GM18505 (cell line): ENCODE data around the gene ELF2.
"Not testable (repeated sequence)": the region's sequence is repeated elsewhere in the genome, so short reads cannot be mapped to it uniquely, and the experiment has no call there.

Experiments
- ATAC-seq: cut with Tn5 transposase; IDR thresholded peaks from one replicate; pipeline ENCODE4 v1.9.1; 2021; ENCODE audit not compliant: unreplicated experiment
- POLR2A ChIP-seq: IDR thresholded peaks from 4 replicates; pipeline ENCODE4 v1.6.1; 2011; ENCODE audit warnings: borderline replicate concordance; ENCODE audit not compliant: insufficient read depth, insufficient read length; ENCODE audit errors: extremely low read depth

The ELF2 gene

DNA sequence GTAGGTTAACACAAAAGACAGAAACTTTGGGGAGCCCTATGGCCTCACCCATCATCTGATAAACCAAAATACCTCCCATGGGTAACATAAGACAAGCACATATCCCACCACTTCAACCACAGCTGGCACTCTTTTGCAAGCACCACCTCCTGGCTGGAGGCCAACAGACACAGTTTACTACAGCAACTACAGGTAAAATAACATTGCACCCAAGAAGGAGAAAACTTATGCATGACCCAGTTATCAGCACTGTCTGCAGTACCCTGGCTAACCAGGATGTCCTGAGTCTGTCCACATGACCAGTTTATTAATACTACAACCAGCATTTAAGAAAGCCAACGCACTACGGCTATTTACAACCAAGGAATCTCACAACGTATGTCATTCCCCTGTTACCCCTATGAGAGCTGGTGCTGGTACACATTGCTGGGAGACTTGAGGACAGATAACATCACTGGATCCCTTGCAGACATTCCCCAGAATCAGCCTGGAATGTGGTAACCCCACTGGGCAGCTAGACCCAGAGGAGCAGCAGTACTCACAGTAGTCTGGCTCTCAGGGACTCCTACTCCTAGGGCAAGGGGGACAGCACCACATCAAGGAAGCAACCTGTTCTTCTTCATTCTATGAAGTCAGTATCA lies 32.0 kb downstream of the ELF2 start:
- no peak for ATAC-seq
- no peak for TF ChIP-seq POLR2A

DNA sequence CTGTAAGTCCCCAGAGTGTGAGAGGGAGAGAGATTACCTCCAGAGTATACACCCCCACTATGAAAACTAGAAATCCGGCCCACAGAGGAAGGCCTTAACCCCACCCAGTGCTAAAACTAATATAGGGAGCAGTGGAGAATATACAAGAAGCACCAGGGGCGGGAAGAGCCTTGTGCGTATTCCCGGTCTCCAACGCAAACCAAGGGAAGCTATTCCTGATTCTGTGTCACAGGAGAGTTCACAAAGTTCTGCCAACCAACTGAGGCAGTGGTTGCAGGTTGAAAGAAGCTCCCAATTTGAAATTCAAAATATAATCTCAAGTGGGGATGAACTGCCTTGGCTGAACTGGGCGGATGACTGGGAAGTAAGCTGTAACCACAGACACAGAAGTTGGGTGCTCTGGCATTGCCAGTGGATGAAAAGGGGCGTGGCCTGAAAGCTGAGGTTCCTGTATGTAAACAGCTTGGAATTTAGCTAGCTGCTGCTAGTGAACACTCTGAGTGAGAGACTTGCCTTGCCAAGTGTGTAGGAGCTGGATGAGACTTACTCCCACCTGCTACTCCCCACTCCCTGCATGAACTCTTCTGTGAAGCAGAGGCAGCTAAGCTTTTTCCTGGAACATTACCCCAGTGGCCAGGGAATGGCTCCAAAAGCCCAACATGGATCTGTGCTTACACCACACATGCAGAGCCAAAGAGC lies 32.7 kb downstream of the ELF2 start:
- ATAC-seq: no peak
- TF ChIP-seq POLR2A: no peak

DNA sequence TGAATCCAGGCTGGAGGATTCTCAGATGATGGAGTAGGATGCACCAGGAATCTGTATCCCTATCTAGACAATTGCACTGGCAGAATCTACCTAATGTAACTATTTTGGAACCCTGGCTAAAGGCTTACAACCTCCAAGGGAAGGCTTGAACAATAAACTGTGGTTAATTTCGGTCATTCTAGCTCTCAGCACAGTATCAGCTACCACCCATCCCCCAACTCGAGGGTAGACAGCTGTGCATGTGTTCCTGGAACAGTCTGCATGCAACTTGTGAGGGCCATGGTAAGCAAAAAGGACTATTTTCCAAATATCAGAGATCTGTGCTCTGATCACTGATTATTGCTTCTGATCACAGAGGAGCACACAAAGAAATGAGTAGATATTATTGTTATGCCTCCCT lies 34.0 kb downstream of the ELF2 start:
- ATAC-seq: no peak
- TF ChIP-seq POLR2A: no peak

DNA sequence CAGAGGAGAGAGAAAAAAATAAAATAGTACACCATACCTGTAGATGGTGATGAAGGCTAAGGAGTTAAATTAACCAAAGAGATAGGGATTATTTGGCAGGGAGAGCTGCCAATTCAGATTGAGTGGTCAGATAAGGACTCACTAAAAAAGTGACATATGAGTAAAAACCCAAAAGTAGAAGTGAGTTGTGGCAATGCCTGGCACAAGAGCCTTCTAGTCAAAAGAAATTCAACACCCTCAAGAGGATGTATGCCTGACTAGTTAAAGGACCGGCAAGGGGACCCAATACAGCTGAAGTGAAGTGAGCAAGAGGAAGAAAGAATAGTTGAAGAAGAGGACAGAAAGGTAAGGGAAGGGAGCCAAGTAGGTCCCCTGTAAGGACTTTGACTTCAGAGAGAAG lies 34.9 kb downstream of the ELF2 start:
- no peak for TF ChIP-seq POLR2A
- peak; percentile 91 for ATAC-seq

DNA sequence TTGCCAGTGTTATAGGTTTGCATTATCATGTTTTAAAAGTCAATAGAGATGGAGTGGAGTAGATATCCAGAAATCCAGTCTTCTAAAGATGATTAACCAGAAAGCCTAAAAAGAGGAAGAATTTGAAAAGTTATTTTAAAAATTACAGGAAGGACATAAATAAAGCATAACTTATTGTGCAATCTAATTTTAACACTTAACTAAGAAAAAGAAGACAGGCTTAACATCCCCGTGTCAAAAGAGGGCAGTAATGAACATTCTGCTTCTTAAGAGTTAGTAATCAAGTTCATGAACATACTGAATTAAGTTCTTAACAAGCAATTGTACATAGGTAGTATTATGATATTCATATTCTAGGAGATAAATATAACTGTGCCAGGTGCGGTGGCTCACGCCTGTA lies 39.3 kb downstream of the ELF2 start:
- TF ChIP-seq POLR2A: no peak
- no peak for ATAC-seq

DNA sequence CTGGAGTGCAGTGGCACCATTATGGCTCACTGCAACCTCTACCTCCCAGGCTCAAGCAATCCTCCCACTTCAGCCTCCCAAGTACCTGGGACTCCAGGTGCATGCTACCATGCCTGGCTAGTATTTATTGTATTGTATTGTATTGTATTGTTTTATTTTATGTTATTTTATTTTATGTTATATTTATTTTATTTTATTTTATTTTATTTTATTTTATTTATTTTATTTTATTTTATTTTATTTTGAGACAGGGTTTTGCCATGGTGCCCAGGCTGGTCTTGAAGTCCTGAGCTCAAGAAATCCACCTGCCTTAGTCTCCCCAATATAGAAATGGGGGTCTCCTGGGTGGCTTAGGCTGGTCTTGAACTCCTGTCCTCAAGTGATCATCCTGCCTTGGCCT lies 42.6 kb downstream of the ELF2 start:
- ATAC-seq: no peak
- no peak for TF ChIP-seq POLR2A

DNA sequence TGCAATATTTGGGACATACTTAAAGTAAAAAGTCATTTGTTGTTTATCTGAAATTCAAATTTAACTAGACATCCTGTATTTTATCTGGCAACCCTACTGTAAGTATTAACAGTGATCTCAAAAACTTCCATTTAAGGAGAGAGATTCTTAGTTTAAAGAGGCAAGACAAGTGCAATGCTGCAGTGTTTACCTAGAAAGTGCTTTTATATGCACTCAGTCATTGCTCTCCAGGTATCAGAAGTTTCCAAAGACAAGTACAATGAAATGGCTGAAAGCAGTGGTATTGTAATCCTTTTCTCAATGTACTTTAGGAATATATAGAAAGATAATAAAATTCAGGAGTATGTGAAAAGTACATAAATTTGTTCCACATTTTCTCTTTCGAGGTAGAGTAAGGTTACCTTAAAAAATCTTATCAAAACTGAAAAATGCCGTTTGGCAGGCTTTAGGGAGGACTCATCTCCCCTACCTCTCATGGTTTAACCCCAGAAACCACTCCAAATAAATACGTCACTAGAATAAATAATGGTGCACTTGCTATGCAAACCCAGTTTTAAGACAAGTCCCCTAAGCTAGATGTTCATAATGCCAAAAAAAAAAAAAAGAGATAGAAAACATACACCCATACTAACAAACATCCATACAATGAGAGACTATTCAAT lies 45.7 kb downstream of the ELF2 start:
- no peak for ATAC-seq
- TF ChIP-seq POLR2A: no peak

DNA sequence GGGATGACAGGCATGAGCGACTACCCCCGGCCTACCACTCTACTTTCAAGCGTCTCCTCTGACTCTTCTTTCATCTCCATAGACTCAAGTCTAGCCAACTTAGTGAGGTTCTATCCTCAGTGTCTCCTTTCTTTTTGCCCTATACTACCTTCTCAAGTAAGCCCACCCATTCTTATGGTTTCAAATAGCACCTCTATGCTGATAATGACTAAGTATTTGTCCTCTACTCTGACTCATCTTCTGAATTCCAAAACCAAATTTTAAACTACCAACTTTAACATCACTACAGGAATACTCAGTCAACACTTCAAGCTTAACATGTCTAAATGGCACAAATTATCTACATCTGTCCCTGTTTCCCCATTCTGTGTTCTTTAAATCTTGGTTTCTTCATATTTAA lies 47.8 kb downstream of the ELF2 start:
- no peak for ATAC-seq
- TF ChIP-seq POLR2A: no peak

DNA sequence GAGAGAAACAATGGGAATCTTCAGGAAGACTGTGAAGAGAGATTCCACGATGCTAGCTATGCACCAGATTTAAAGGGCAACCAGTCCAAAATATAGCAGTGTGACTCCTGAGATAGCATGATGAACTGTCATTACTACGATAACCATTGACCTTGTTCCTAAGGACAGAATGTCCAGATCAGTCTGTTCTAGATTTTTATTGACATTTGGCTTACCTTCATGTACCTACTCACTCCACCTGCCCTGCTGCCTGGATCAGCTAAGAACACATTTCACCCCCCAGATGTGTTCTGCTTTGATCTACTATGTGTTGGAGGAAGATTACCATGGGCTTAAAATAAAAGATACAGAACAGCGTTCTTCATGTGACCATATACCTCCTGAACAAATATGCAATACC lies 50.1 kb downstream of the ELF2 start:
- TF ChIP-seq POLR2A: no peak
- no peak for ATAC-seq

DNA sequence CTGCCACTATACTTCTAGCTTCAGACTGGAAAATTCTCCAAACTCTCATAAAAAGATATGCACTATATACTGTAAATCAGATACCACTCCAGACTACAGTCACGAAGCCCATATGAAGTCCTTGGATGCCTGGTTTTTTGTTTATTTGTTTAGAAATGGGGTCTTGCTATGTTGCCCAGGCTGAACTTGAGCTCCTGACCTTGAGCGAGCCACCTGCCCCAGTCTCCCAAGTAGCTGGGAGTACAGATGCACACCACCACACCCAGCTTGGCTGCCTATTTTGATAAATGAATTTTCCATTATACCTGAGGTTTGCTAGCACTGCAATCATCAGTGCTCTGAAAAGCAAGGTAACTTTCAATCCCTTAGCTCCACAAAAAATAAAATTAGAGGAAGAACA lies 53.1 kb downstream of the ELF2 start:
- no peak for TF ChIP-seq POLR2A
- ATAC-seq: no peak

DNA sequence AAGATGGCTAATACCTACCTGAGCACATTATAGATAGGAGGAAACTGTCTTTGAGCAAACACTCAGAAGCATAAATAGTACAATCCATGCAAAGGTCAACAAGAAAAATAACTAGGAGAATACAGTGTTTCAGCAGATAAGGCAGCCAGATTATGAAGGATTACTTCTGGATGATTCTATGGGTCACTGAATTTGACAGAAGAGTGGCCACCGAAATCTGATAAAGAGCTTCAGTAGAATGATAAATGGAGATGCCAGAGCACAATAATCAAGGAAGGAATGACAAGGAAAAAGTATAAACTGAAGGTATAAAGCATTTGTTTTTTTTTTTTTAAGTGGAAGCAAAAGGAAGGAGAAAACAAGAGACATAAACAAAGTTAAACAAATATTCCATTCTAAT lies 58.7 kb downstream of the ELF2 start:
- ATAC-seq: no peak
- TF ChIP-seq POLR2A: no peak

DNA sequence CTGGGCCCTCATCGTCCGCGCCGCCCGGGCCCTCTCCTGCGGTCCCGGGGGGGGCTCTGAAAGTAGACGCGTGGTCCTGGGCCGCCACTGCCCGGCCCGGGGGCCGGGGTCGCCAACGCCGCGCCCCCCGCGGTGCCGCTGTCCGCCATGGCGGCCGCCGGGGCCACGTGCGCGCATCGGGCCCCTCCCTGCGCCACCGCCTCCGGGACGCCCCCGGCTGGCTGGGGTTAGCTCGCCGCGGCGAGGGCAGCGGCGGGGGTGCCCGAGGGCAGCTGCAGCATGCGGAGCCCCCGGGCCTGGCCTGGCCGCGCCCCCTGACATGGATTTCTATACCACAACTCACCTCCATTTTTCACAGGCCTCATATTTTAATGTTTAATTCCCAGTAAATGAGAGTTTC lies 61.8 kb downstream of the ELF2 start:
- ATAC-seq: no peak
- TF ChIP-seq POLR2A: no peak

DNA sequence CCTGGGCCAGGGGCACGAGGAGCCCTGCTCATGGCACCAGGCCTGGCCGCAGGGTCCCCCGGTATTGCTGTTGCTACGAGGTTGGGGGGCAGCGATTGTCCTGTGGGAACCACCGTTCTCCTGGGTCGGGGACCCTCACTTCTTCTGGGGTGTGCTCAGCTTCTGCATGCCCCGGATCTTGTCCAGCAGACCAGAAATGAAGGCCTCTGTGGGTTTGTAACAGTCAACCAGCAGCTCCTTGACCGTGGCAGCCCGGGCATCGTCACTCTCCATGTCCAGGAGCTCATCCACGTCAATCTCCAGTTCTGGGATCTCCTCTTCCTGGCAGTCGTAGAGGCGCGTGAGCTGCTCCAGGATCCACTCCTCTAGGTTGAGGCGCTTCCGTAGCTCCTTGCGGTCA lies 62.2 kb downstream of the ELF2 start:
- not testable (repeated sequence) for ATAC-seq

DNA sequence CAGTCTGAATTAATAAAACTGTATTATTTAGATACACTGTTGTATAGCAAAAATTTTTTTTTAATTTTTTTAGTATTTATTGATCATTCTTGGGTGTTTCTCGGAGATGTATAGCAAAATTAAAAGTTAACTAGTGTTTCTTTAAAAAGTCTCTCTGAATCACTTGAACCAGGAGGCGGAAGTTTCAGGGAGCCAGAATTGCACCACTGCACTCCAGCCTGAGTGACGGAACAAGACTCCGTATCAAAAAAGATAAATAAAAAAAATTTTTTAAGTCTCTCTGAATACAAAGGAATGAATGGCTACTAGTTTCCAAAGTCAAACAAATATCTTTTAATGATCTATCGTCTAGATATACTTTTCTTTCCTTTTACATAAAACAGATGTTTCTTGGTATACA lies 64.4 kb downstream of the ELF2 start:
- TF ChIP-seq POLR2A: no peak
- no peak for ATAC-seq
